HCT116 (cell line): Measurements from ENCODE around the gene ESPN. TPM values are rescaled to one million over a fixed set of nuclear protein-coding genes. Genes with fewer than 3 reads are reported as not detected.

Source experiments
- ATAC-seq: fragments of 200-7000 bp; cut with Tn5 transposase; 2 replicates; pipeline ENCODE4 v1.9.1; 2020; ENCODE audit warnings: mild to moderate bottlenecking, moderate library complexity
- BruUV-seq: library from RNA; stranded (reverse); fragments of 400-500 nt; replicated peaks from 2 replicates; lab custom pipeline; 2021; lab: Mats Ljungman, UMichigan
- CTCF ChIA-PET: fragments of 300-600 bp; sonication (Branson Sonifier 250); formaldehyde crosslinking; loops from one replicate; lab custom pipeline; 2021; ENCODE audit warnings: antibody characterized with exemption; lab: Charles Lee
- POLR2A ChIA-PET: fragments of 300-600, 350-600 bp; sonication (Branson Sonifier 250); formaldehyde crosslinking; loops from one replicate; lab custom pipeline; 2021; ENCODE audit warnings: antibody characterized with exemption; lab: Charles Lee
- RAD21 ChIA-PET, 2 experiments: fragments of 300-600 bp; sonication (Branson Sonifier 250); formaldehyde crosslinking; loops; one replicate each; lab custom pipeline; 2023; ENCODE audit warnings: low total read pairs in 2 of 2; ENCODE audit not compliant: uncharacterized antibody in 2 of 2, unreplicated experiment in 2 of 2, low non-redundant PET in 1 of 2; lab: Charles Lee
- DNase-seq: peaks from one replicate; pipeline ENCODE4 v3.0.0-alpha.2; 2010; ENCODE audit warnings: low read depth, low spot score
- H2AFZ ChIP-seq: fragments of 200-600 bp; shearing (Covaris generic), sonication (generic); 2 replicates; pipeline ENCODE4 v1.6.1; 2017; ENCODE audit warnings: low read depth, mixed run types, mixed read lengths, antibody characterized with exemption, low read length; ENCODE audit not compliant: poor library complexity, severe bottlenecking
- H3K27ac ChIP-seq: 2 replicates; pipeline ENCODE4 v1.5.1; 2012; ENCODE audit warnings: low read depth, low read length
- H3K27me3 ChIP-seq: fragments of 200-600 bp; sonication (generic); 2 replicates; pipeline ENCODE4 v1.6.1; 2016; ENCODE audit warnings: mixed run types, low read length, mixed read lengths; ENCODE audit not compliant: insufficient read depth
- H3K36me3 ChIP-seq, 2 experiments: fragments of 200-500 bp in 1 of 2; fragments of 200-600 bp in 1 of 2; sonication (Bioruptor generic) in 1 of 2; sonication (generic) in 1 of 2; 2 replicates each; pipeline versions ENCODE4 v1.5.1 to v1.6.1; 2014 to 2016; ENCODE audit warnings: low read length in 2 of 2, inconsistent platforms in 1 of 2, mixed read lengths in 1 of 2, mixed run types in 1 of 2; ENCODE audit not compliant: insufficient read depth in 2 of 2, control insufficient read depth in 1 of 2
- H3K4me1 ChIP-seq, 2 experiments: fragments of 200-600 bp in 1 of 2; sonication (generic) in 1 of 2; 2 replicates each; pipeline versions ENCODE4 v1.5.1 to v1.6.1; 2012 to 2017; ENCODE audit warnings: low read length in 2 of 2, inconsistent platforms in 1 of 2, mild to moderate bottlenecking in 1 of 2, mixed read lengths in 1 of 2, mixed run types in 1 of 2, moderate library complexity in 1 of 2; ENCODE audit not compliant: insufficient read depth in 2 of 2, control insufficient read depth in 1 of 2
- H3K4me2 ChIP-seq: fragments of 200-600 bp; sonication (generic); 2 replicates; pipeline ENCODE4 v1.6.1; 2017; ENCODE audit warnings: mixed run types, low read length, mixed read lengths
- H3K4me3 ChIP-seq, 2 experiments: fragments of 200-600 bp in 1 of 2; sonication (generic) in 1 of 2; replicated peaks in 1 of 2; 2 replicates each; pipeline ENCODE4 v1.5.1; 2011 to 2016; ENCODE audit warnings: low read length in 2 of 2, control low read depth in 1 of 2, low read depth in 1 of 2, mild to moderate bottlenecking in 1 of 2, mixed read lengths in 1 of 2, mixed run types in 1 of 2
- H3K79me2 ChIP-seq: fragments of 200-600 bp; sonication (generic); 2 replicates; pipeline ENCODE4 v1.6.1; 2017; ENCODE audit warnings: mild to moderate bottlenecking, mixed run types, low read length, moderate library complexity, mixed read lengths; ENCODE audit not compliant: insufficient read depth
- H3K9ac ChIP-seq: fragments of 200-600 bp; sonication (generic); 2 replicates; pipeline ENCODE4 v1.6.1; 2016; ENCODE audit warnings: low read length, mixed read lengths
- H3K9me2 ChIP-seq: fragments of 200-600 bp; sonication (generic), shearing (Covaris generic); 2 replicates; pipeline ENCODE4 v1.6.1; 2017; ENCODE audit warnings: mixed run types, mild to moderate bottlenecking, moderate library complexity; ENCODE audit not compliant: insufficient read depth
- H3K9me3 ChIP-seq, 2 experiments: fragments of 200-500 bp in 1 of 2; fragments of 200-600 bp in 1 of 2; sonication (Bioruptor generic) in 1 of 2; sonication (generic) in 1 of 2; 2 replicates each; pipeline ENCODE4 v1.6.1; 2014 to 2017; ENCODE audit warnings: low read length in 2 of 2, mixed read lengths in 2 of 2, inconsistent platforms in 1 of 2, low read depth in 1 of 2, mild to moderate bottlenecking in 1 of 2, mixed run types in 1 of 2, moderate library complexity in 1 of 2; ENCODE audit not compliant: control insufficient read depth in 1 of 2, insufficient read depth in 1 of 2
- H4K20me1 ChIP-seq: fragments of 200-600 bp; sonication (generic), shearing (Covaris generic); 2 replicates; pipeline ENCODE4 v1.6.1; 2017; ENCODE audit warnings: mixed run types, mild to moderate bottlenecking, moderate library complexity; ENCODE audit not compliant: insufficient read depth
- CBX3 ChIP-seq: IDR thresholded peaks from 2 replicates; pipeline ENCODE4 v1.6.1; 2012; ENCODE audit warnings: low read depth
- CEBPB ChIP-seq: IDR thresholded peaks from 2 replicates; pipeline ENCODE4 v1.6.1; 2012; ENCODE audit warnings: low read depth
- CTCF ChIP-seq, 3 experiments: fragments of 200-600 bp in 1 of 3; sonication (generic) in 1 of 3; IDR thresholded peaks in 2 of 3; conservative IDR thresholded peaks in 1 of 3; 2 replicates each; pipeline ENCODE4 v1.5.1; 2012 to 2017; ENCODE audit warnings: low read depth in 2 of 3, low read length in 2 of 3, antibody characterized with exemption in 1 of 3, borderline replicate concordance in 1 of 3, control low read depth in 1 of 3, mild to moderate bottlenecking in 1 of 3, mixed read lengths in 1 of 3, mixed run types in 1 of 3, moderate library complexity in 1 of 3; ENCODE audit not compliant: insufficient read depth in 1 of 3
- EGR1 ChIP-seq: IDR thresholded peaks from 2 replicates; pipeline ENCODE4 v1.6.1; 2012; ENCODE audit warnings: low read depth
- ELF1 ChIP-seq: IDR thresholded peaks from 2 replicates; pipeline ENCODE4 v1.6.1; 2012; ENCODE audit warnings: low read depth, borderline replicate concordance
- EZH2phosphoT487 ChIP-seq: fragments of 200-600 bp; IDR thresholded peaks from 2 replicates; pipeline ENCODE4 v1.6.1; 2018; ENCODE audit warnings: antibody characterized with exemption, borderline replicate concordance
- FOSL1 ChIP-seq: IDR thresholded peaks from 2 replicates; pipeline ENCODE4 v1.6.1; 2012; ENCODE audit warnings: low read depth
- JUND ChIP-seq: IDR thresholded peaks from 2 replicates; pipeline ENCODE4 v1.6.1; 2012
- MAX ChIP-seq: IDR thresholded peaks from 2 replicates; pipeline ENCODE4 v1.6.1; 2012
- POLR2AphosphoS5 ChIP-seq: IDR thresholded peaks from 2 replicates; pipeline ENCODE4 v1.6.1; 2011; ENCODE audit warnings: mild to moderate bottlenecking, low read depth, low read length, moderate library complexity
- RAD21 ChIP-seq: IDR thresholded peaks from 2 replicates; pipeline ENCODE4 v1.6.1; 2012; ENCODE audit warnings: low read depth, mild to moderate bottlenecking
- REST ChIP-seq: IDR thresholded peaks from 2 replicates; pipeline ENCODE4 v1.6.1; 2012; ENCODE audit warnings: low read depth
- SIN3A ChIP-seq: IDR thresholded peaks from 2 replicates; pipeline ENCODE4 v1.6.1; 2012; ENCODE audit warnings: low read depth
- YY1 ChIP-seq: IDR thresholded peaks from 2 replicates; pipeline ENCODE4 v1.6.1; 2011; ENCODE audit warnings: low read length, low read depth, moderate library complexity, mild to moderate bottlenecking; ENCODE audit not compliant: insufficient replicate concordance; ENCODE audit errors: extremely low read depth
- ZFX ChIP-seq: fragments of 450-650 bp; IDR thresholded peaks from 2 replicates; pipeline ENCODE4 v1.6.1; 2017
- ZNF274 ChIP-seq: fragments of 200-500 bp; sonication (Bioruptor generic); IDR thresholded peaks from 2 replicates; pipeline ENCODE4 v1.6.1; 2014; ENCODE audit warnings: mild to moderate bottlenecking, low read depth, low read length, inconsistent platforms
- intact Hi-C: fragments of 100-400 bp; cut with micrococcal nuclease; formaldehyde crosslinking; loops from 2 replicates; pipeline ENCODE4 v1.10.0; 2022
- total RNA-seq: library from RNA; stranded (reverse); gene quantifications from one replicate; pipeline ENCODE4 v1.2.1, GENCODE V29; 2021; ENCODE audit not compliant: unreplicated experiment

Gene ESPN
- total RNA-seq, 1 experiment from 2014 or later = 114 TPM

GRCh38 chr1:6384135-6384534 lies 40.4 kb upstream of the ESPN start:
- Histone ChIP-seq H3K9me3 (no peaks in the 10 kb centered on the region), H3K4me1 (peaks cover 26 to 39% of the 10 kb centered on the region in 2 experiments), H3K4me3 (no peak overlapping the region), H3K27me3 (no peaks in the 10 kb centered on the region), H2AFZ (no peak overlapping the region), H3K9ac (no peak overlapping the region), H3K9me2 (no peaks in the 10 kb centered on the region), H4K20me1 (no peaks in the 10 kb centered on the region), H3K79me2 (peaks cover 94% of the 10 kb centered on the region), H3K4me2 (no peak overlapping the region), H3K36me3 (no peaks in the 10 kb centered on the region; a peak in 1 of 4 replicates), H3K27ac (no peak overlapping the region)
- no peak for DNase-seq
- ChIA-PET POLR2A (interaction anchor here (2.1 kb wide), 1 partner anchor 10 kb away, joined by 12 read pairs; the partner anchor contains the start of gene ACOT7), RAD21 (no interaction called here), CTCF (interaction anchor here (1.2 kb wide), 1 partner anchor 179 kb away, joined by 3 read pairs; no protein-coding TSS in a partner anchor)
- ATAC-seq = no peak
- TF ChIP-seq EZH2phosphoT487 = no peak
- TF ChIP-seq ZNF274 = no peak
- no peak for TF ChIP-seq CTCF (IDR thresholded peaks at IDR 0.05 in 2 of 3, conservative IDR thresholded peaks at IDR 0.05 in 1 of 3; ENCODE audit: borderline replicate concordance in 1 of 3, insufficient read depth in 1 of 3, low read depth in 2 of 3, low read length in 2 of 3)
- TF ChIP-seq SIN3A = no peak
- no peak for TF ChIP-seq ZFX
- no TSS peak for BruUV-seq
- intact Hi-C loops = no loop called here

GRCh38 chr1:6384962-6385361 lies 39.6 kb upstream of the ESPN start:
- 0 out of 2 replicates have a peak, but pooled peaks have one; percentile 1 for ATAC-seq
- Histone ChIP-seq H3K27ac (peak overlapping the region; percentile 62), H3K36me3 (no peaks in the 10 kb centered on the region; a peak in 1 of 4 replicates), H3K9me3 (no peaks in the 10 kb centered on the region), H3K79me2 (peaks cover 94% of the 10 kb centered on the region), H4K20me1 (no peaks in the 10 kb centered on the region), H3K27me3 (no peaks in the 10 kb centered on the region), H3K9me2 (no peaks in the 10 kb centered on the region), H3K9ac (peak overlapping the region; percentile 62; the same call in 1 of the 2 replicates), H2AFZ (no peak overlapping the region), H3K4me2 (peak overlapping the region; percentile 87), H3K4me1 (peaks cover 28 to 46% of the 10 kb centered on the region in 2 experiments), H3K4me3 (peak overlapping the region in 1 of 2 experiments; percentile 49; a peak in 2 of 4 replicates)
- intact Hi-C loops = no loop called here
- no TSS peak for BruUV-seq
- POLR2A ChIA-PET = interaction anchor here (2.1 kb wide), 1 partner anchor 9 kb away, joined by 12 read pairs; the partner anchor contains the start of gene ACOT7
- RAD21 ChIA-PET = no interaction called here
- DNase-seq = no peak
- CTCF ChIA-PET = interaction anchor here (1.2 kb wide), 1 partner anchor 180 kb away, joined by 3 read pairs; no protein-coding TSS in a partner anchor
- TF ChIP-seq CEBPB (no peak), EGR1 (no peak), MAX (no peak), EZH2phosphoT487 (no peak), FOSL1 (no peak), YY1 (no peak), SIN3A (no peak), ELF1 (no peak), REST (no peak), POLR2AphosphoS5 (no peak), RAD21 (no peak), JUND (no peak), CBX3 (no peak)
